H4 (cell line): ENCODE data around the gene PPP1R37. TPM values are rescaled to one million over a fixed set of nuclear protein-coding genes. Genes with fewer than 3 reads are reported as not detected.
A peak's percentile ranks its signal among the peaks of the same experiment; 100 is the strongest.

Experiments used
- DNase-seq: peaks from one replicate; pipeline ENCODE4 v3.0.0-alpha.2; 2015; ENCODE audit warnings: low spot score
- total RNA-seq: library from RNA; depleted of rRNA; stranded (reverse); fragments of >200 nt; shearing (Covaris generic); gene quantifications from 2 replicates; pipeline ENCODE4 v1.2.3, GENCODE V29; 2014

PPP1R37 gene
- total RNA-seq, 1 experiment from 2014 or later, result 8.0 TPM

DNA sequence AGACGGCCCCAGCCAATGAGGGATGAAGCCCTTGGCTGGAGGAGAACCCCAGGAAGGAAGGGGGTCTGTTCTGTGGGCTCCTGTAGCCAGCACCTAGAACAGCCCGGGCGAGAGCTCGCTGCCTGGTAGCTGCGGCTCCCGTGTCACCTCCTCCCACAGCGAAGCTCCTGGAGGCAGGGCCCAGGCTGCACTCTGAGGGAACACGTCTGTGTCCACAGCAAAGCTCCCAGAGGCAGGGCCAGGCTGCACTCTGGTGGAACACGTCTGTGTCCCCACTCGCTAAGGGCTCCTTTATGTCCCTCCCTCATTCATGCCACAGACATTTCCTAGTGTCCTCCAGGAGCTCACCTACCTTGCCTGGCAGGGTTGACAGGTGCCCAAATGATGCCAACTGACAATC lies 76.6 kb downstream of the PPP1R37 start:
- DNase-seq, result no peak

DNA sequence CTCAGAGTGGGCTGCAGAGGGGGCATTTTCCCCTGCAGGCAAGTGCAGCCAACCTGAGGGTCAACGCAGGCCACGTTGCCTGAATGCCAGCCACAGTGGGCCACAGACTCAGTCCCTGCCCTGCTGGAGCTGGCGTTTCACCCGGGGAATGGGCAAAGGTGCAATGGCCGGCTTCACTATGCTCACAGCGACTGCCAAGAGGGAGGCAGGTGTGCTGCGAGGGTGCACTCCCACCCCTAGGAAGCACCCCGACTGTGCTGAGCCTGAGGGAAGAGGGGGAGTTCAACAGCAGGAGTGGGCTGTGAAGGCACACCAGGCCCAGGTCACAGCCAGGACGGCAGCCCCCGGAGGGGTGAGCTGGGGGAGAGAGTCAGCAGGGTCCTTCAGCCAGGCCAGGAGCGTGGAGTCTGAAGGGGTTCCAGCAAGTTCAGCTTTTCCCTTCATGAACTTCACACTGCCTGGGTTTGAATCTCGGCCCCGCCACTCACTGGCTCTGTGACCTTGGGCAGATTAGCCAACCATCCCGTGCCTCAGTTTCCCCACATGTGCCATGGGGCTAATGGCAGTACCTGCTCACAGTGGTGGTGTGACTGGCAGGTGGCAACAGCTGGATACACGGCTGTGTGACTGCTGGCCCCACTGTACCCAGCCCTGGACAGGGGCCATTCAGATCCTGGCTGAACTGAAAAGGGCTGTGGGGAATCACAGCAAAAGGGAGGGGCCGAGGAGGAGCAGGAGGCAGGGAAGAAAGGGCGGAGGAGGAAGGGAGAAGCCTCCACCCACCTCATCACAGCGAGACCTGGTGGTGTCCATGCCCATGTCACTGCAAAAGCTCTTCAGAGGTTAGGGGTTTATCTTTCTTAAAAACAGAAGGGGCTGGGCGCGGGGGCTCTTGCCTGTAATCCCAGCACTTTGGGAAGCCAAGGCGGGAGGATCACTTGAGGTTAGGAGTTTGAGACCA lies 77.4 kb downstream of the PPP1R37 start:
- no peak for DNase-seq

DNA sequence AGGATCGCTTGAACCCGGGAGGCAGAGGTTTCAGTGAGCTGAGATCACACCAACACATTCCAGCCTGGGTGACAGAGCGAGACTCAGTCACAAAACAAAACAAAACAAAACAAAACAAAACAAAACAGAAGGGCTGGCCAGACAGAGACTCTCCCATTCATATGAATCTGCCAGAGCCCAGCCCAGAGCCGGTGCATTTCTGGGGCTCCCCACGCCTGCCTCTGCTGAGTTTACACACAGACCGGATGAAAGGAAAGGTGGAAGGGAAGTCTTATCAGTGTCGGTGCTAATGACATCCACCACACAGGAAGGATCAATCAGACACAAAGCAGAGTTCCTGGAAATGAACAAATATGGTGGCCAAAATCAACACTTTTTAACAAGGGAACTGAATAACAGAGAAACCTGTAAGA lies 78.2 kb downstream of the PPP1R37 start:
- DNase-seq, result no peak

DNA sequence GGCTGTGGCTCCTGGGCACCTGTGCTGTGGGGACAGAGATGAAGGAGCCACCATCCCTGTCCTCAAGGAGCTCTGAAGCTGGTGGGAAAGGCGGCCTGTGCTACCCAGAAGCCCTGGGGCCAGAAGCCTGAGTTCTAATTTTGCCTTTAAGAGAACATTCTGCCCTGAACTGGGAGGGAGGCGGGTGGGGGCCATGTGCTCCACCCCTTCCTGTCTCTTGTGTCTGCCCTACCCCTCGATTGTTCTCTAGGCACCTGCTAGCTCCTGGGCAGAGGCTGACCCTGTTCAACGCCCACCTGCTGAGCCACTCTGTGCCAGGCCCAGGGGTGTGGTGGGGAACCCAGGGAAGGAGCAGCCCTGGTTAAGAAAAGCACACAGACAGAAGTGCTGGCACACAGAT lies 79.2 kb downstream of the PPP1R37 start:
- no peak for DNase-seq

DNA sequence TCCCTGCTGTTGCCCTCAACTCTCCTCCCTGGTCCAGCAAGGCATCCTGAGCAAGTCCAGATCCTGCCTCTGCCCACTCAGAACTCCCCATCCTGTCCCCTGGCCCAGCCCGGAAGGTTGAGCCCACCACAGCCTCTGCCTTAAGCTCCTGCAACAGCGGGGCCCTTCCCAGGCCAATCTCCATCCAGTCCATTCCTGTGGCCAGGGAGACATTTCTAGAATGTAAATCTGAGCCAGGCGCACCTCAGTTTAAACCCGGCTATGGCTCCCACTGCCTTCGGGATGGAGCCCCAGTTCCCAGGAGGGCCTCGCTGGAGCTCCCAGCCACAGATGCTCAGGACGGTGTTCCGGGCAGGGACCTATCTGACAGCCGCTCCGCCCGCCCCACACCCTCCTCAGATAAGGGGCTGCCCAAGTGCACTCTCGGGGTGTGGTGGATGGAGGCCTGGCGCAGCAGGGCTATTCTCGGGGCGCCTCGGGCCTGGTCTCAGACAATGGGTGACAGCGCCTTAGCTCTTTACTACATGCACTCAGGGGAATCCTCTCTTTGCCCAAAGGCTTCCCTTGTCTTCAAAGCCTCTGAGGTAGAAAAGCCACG lies 79.7 kb downstream of the PPP1R37 start:
- DNase-seq, result no peak

DNA sequence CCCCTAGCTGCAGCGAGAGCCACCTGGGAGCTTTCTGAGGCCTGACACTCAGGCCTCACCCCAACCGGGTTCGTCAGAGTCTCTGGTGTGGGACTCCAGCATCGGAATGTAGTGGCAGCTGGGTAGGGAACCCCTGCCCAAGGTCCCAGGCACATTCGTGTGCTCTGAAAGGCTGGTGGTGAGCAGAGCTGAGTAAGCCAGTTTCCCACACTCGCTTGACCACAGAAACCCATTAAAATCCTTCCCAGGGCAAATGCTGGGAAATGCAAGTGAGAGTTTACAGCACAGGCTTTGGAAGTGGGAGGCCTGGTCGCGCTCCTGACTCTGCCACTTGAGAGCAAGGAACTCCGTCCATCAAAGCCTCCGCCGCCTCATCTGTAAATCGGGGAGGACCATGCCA lies 80.8 kb downstream of the PPP1R37 start:
- DNase-seq, result peak; percentile 81

DNA sequence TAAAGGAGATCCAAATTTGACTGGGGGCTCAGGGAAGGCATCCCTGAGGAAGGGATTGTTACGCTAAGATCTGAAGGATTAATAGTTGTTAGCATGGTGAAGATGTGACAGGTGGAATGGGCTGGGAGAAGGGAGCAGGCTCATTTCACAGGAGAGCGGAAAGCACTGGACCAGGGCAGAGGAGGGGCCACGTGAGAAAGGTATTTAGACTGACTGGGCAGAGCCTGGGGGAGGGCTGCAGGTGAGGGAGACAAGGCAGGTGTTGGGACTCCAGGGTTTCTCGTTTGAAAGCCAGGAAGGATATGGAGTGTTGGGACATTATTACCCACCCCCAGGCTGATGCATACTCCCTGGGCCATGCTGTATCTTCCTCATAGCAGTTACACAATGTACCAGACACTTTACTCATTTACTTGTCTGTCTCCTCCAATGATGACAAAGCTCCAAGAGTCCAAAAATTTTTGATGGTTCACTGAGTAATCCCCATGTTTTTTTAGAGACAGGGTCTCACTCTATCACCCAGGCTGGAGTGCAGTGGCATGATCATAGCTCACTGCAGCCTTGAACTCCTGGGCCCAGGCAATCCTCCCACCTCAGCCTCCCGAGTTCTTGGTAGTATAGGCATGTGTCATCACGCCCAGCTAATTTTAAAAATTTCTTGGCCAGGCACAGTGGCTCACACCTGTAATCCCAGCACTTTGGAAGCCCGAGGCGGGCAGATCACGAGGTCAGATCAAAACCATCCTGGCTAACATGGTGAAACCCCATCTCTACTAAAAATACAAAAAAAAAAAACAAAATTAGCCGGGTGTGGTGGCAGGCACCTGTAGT lies 82.8 kb downstream of the PPP1R37 start:
- no peak for DNase-seq

DNA sequence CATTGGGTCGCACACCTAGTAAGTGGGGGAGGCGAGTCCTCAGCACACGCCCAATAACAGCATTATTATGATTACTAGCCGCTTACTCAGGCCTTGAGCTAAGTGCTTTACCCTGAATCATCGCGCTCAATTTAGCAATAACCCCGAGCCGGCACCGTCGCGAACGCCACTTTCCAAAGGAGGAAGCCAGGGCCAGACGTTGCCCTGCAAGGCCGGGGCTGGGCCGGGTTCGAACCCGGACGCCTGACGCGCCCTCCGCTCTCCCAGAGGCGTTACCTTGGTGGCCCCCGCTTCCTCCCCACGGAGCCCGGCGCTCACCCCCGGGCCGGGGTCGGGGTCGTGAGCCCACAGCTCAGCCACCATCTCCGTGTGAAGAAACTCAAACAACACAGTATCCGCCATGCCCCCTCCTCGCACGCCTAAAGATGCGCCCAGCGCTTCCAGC lies 84.9 kb downstream of the PPP1R37 start, which contains the start of gene TRAPPC6A:
TSS of gene TRAPPC6A (minus strand) at position 421 of the 445 bp plus-strand sequence. CDS start at position 402, 19 bp downstream.
- no peak for DNase-seq

DNA sequence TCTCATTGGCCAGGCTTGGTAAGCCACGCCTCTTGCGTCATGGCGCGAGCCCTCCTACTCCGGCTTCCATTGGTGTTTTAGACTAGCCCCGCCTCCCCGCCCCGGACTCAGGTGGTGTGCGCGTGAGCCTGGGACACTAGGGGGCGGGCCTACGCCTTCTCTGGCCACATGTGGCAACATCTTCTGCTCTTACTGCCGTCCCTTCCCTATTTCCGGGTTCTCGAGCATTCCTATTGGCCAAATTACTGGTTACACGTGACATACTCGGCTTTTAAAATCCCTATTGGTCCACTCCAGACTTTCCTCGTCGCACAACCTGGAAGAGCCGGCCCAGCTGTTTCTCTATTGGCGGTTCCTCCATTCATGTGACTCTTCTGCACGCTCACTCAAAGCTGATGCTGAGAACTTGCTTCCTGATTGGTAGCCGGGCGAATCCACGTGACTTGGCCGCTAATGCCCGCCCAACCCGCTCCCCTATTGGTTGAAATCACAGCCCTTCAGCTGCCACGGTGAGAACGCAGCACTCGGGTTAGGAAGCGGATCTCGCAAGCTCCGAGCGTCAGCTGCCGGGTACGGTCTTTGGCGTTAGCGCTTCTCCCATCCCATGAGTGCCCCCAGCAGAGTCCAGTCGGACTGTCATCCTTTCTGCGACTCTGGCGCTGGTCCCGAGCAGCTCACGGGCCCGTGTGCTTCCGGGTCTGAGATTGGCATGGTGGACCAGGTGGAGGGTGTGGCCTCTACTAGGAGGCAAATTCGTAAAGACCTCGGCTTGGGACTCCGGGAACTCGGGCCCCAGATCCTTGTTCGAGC lies 85.5 kb downstream of the PPP1R37 start, which contains the start of gene BLOC1S3:
TSS of gene BLOC1S3 (plus strand) at position 523 of the 810 bp plus-strand sequence. CDS start 513 bp downstream, outside the sequence.
- peak; percentile 98 for DNase-seq

DNA sequence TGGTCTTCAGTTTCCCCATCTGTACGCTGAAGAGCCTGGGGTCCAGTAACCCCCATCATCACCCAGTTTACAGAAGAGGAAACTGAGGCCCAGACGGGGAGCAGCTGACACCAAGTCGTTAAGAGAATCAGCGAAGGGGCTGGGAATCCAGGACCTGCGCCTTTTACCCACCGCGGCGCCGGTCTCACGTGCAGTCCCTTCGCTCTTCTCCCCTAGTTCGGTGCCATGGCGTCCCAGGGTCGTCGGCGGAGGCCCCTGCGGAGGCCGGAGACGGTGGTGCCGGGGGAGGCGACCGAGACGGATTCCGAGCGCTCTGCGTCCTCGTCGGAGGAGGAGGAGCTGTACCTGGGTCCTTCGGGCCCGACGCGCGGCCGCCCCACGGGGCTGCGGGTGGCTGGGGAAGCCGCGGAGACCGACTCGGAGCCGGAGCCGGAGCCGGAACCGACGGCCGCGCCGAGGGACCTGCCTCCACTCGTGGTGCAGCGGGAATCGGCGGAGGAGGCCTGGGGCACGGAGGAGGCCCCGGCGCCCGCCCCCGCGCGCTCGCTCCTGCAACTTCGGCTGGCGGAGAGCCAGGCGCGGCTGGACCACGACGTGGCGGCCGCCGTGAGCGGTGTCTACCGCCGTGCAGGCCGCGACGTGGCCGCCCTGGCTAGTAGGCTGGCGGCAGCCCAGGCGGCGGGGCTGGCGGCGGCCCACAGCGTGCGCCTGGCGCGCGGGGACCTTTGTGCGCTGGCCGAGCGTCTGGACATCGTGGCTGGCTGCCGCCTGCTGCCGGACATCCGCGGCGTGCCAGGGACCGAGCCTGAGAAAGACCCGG lies 86.3 kb downstream of the PPP1R37 start:
- DNase-seq, result no peak

DNA sequence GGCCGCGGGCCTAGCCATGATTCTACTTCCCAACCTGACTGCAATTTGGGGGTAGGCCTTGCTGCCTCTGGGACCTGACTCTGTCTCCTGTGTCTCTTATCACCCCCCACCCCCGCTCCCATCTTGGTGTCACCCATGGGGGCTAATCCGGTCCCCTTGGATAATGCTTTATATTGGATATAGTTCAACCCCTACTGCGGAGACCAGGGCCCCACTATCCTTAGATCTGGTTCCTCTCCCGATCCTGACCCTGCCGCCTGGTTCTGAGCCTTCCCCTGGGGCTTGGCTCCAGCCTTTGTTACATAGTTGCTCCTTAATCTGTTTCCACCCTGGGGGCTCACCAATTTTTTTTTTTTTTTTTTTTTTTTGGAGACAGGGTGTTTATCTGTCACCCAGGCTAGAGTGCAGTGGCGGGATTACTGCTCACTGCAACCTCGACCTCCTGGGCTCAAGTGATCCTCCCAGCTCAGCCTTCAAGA lies 87.0 kb downstream of the PPP1R37 start:
- no peak for DNase-seq

DNA sequence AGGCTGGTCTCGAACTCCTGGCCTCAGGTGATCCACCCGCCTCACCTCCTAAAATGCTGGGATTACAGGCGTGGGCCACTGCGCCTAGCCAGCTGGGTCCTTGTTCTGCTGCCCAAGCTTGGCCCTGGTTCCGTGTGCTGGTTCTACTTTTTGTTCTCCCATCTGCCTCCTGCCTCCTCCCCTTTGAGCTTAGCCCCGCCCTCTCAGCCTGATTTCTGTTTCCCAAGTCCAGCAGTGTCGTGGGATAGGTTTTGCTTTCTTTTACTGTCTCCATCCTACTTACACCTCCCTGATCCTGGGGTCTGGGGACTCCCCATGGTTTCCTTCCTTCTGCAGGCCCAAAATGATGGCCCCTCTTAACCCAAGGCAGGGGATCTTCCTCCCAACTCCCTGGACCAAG lies 88.0 kb downstream of the PPP1R37 start:
- no peak for DNase-seq

DNA sequence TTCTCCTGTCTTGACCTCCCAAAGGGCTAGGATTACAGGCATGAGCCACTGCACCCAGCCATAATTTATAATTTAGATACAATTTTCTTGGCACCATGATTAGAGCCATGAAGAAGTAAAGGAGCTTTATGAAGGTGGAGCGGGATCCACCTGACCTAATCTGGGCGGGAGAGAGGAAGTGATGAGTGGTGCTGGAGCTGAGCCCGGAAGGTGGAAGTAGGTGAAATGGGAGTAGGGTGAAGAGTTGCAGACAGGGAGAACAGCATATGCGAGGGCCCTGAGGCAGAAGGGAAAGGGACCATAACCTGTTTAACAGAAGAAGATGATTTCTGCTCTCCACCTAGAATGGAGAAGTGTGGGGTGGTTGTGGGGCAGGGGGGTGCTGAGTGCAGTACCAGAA lies 89.8 kb downstream of the PPP1R37 start:
- no peak for DNase-seq

DNA sequence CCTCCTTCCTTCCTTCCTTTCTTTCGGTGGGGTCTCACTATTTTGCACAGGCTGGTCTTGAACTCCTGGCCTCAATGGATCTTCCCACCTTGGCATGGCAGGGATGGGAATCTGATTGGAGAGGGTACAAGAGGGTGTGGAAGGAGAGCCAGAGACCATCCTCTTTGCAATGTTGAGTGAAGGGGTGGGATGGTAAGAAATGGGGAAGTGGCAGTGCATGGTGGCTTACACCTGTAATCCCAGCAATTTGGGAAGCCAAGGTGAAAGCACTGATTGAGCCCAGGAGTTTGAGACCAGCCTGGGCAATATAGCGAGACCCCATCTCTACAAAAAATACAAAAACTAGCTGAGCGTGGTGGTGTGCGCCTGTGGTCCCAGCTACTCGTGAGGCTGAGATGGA lies 91.1 kb downstream of the PPP1R37 start:
- DNase-seq, result no peak

DNA sequence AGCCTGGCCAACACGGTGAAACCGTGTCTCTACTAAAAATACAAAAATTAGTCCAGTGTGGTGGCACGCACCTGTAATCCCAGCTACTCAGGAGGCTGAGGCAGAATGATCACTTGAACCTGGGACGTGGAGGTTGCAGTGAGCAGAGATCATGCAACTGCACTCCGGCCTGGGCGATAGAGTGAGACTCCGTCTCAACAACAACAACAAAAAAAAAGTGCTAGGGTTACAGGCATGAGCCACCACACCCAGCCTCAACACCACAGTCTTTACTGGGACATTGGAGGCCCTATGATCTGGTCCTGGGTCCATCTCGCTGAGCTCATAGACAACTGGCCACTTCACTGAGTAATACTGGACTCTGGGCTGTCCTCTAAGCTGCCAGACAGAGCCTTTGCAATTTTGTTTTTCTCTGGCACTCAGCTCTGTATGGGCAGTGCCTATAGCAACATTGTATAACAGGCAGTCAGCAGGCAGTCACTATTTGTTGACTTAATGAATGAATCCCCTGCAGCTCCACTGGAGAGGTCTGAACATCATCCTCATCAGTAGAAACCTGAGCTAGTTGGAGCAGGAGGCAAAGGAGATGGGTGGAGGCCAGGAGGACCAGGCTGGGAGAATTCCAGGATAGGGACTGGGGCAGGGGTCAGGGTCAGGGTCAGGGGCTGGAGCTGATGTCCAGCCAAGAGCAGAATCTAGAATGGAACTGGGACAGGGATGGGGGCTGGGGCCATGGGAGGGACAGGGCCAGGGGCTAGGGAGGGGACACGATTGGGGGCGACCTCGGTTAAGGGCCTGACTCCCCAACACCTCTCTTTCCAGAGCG lies 93.7 kb downstream of the PPP1R37 start:
- no peak for DNase-seq

DNA sequence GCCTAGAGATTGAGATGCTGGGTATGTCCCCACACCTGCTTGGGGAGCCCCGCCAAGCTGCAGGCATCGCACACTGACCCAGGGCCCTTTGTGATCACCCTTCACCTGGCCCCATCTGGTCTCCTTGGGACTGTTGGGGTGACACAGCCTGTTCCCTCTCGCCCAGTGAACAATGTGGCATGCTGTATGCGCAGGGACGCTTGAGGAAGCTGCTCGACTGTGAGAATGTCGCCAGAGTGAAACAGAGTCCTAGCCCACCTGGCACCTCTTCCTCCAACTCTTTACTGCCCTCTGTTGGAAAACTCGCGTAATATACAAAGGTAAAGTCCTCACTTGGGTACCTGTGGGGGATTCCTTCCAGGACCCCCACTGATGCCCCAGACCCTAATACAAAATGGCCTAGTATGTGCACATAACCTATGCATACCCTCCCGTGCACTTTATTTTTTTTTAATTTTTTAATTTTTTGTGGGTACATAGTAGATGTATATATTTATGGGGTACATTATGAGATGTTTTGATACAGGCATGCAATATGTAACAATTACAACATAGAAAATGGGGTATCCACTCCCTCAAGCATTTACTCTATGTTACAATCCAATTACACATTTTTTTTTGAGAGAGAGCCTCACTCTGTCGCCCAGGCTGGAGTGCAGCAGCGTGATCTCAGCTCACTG lies 94.6 kb downstream of the PPP1R37 start:
- DNase-seq, result no peak

DNA sequence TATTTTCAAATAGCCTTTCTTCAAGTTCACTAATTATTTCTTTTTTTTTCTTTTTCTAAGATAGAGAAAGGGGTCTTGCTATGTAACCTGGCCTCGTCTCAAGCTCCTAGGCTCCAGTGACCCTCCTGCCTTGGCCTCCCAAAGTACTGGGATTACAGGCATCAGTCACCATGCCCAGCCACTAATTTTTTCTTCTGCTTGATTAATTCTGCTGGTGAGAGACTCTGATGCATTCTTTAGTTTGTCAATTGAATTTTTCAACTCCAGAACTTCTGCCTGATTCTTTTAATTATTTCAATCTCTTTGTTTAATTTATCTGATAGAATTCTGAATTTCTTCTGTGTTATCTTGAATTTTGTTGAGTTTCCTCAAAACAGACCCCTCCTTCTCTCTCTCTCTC lies 97.0 kb downstream of the PPP1R37 start:
- DNase-seq, result no peak

DNA sequence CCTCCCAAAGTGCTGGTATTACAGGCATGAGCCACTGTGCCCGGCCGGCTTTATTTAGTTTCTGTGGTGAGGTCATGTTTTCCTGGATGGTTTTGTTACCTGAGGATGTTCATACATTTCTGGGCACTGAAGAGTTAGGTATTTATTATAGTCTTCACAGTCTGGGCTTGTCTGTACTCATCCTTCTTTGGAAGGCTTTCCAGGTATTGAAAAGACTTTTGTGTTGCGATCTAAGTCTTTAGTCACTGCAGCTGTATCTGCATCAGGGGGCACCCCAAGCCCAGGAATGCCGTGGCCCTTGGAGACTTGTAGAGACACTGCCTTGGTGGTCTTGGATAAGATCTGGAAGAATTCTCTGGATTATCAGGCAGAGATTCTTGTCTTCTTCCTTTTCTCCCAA lies 98.4 kb downstream of the PPP1R37 start:
- no peak for DNase-seq

DNA sequence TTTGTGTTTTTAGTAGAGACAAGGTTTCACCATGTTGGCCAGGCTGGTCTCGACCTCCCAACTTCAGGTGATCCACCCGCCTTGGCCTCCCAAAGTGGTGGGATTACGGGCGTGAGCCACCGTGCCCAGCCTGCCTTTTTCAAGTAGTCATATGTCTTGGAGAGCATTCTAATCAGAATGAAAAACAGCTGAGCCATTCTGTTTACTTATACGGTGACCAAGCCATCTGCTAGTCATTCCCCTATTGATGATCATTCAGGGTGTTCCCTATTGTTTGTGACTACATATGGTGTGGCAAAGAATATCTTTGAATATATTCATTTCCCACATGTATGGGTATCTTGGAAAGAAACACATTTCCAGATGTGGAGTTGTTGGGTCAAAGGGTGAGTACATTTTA lies 102.8 kb downstream of the PPP1R37 start:
- no peak for DNase-seq
